Testis (tissue), 2 donors: ENCODE measurements around the gene RBMX.

Experiments used
- CTCF ChIP-seq, 3 experiments: fragments of 450-650 bp in 2 of 3; fragments of 200-600 bp in 1 of 3; sonication (generic) in 1 of 3; IDR thresholded peaks; one replicate each; pipeline ENCODE4 v1.5.1; 2016 to 2019; ENCODE audit warnings: antibody characterized with exemption in 3 of 3, mild to moderate bottlenecking in 2 of 3, moderate library complexity in 1 of 3
- POLR2A ChIP-seq: fragments of 450-650 bp; IDR thresholded peaks from one replicate; pipeline ENCODE4 v1.6.1; 2017; ENCODE audit warnings: antibody characterized with exemption, mild to moderate bottlenecking, moderate library complexity

- TF ChIP-seq POLR2A (no peak), CTCF (IDR thresholded peaks at IDR 0.05) (no peak)
Observed at GRCh38 chrX:136847874-136848273, 32.7 kb downstream of the RBMX start.
